ENCODE results near the gene DYSF.

The DYSF gene

DNA sequence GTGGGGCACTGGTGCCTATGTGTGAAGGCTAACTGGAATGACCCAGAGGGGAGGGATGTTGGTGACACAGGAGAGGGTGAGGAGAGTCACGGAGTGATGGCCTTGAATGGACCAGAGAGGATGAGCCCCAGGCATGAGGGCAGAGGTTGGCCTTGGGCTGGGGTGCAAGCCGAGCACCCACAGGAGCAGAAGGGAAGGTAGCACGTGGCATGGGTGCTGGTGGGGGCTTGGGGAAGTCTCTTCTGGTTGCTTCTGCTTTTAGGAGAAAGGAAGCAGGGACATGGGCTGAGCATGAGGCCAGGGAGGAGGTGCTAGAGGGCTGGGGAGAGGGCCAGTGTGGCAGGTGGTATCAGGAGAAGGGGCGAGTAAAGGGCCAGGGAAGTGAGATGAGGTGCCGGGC lies 183.8 kb downstream of the DYSF start:
- DNase-seq (ENCODE audit: low spot score), result no peak
- in situ Hi-C loops (cut with MboI; ENCODE audit: low pct_unique_long_range_greater_than_20kb, low sequenced_read_pairs, unreplicated experiment), result no loop called here
- TF ChIP-seq, protein P1, sequence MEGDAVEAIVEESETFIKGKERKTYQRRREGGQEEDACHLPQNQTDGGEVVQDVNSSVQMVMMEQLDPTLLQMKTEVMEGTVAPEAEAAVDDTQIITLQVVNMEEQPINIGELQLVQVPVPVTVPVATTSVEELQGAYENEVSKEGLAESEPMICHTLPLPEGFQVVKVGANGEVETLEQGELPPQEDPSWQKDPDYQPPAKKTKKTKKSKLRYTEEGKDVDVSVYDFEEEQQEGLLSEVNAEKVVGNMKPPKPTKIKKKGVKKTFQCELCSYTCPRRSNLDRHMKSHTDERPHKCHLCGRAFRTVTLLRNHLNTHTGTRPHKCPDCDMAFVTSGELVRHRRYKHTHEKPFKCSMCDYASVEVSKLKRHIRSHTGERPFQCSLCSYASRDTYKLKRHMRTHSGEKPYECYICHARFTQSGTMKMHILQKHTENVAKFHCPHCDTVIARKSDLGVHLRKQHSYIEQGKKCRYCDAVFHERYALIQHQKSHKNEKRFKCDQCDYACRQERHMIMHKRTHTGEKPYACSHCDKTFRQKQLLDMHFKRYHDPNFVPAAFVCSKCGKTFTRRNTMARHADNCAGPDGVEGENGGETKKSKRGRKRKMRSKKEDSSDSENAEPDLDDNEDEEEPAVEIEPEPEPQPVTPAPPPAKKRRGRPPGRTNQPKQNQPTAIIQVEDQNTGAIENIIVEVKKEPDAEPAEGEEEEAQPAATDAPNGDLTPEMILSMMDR (IDR thresholded peaks at IDR 0.05; ENCODE audit: extremely low read depth, insufficient read depth, missing control alignments), result no peak

DNA sequence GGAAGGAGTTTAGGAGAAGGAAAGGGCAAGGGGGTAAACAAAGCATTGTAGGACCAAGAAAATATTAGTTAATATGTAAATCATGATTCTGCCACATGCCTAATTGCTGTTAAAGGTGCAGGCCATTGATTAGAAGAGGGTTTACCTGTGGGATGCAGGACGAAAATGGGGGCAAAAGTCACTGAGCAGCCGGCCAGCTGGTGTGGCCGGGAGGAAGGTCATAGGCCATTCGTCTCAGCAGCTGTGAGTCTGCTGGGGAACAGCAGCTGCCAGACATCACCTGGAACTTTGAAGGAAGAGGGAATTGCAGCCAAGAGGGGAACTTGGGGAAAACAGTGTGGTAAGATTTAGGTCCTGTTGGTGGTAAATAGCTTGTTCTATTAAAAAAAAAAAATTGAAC lies 184.4 kb downstream of the DYSF start:
- in situ Hi-C loops (cut with MboI; ENCODE audit: low pct_unique_long_range_greater_than_20kb, low sequenced_read_pairs, unreplicated experiment), result no loop called here
- DNase-seq (ENCODE audit: low spot score), result no peak
- TF ChIP-seq, protein P1 (IDR thresholded peaks at IDR 0.05; ENCODE audit: extremely low read depth, insufficient read depth, missing control alignments), result no peak

DNA sequence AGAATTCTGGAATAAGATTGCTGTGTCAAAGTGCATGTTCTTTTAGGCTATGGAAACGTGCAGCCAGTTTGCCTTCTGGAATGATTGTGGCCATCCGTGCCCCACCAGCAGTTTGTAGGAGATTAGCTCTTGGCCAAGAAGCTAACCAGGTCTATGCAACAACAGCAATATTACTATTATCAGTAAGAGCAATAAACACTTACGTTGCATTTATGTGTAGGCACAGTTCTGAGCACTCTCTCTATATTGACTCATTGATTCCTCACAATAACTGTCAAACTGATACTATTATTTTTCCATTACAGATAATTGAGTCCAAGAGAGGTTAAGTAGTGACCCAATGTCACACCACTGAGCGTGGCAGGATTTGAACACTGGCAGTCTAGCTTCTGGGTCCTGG lies 186.4 kb downstream of the DYSF start:
- TF ChIP-seq, protein P1 (IDR thresholded peaks at IDR 0.05; ENCODE audit: extremely low read depth, insufficient read depth, missing control alignments), result no peak
- no peak for DNase-seq (ENCODE audit: low spot score)
- in situ Hi-C loops (cut with MboI; ENCODE audit: low pct_unique_long_range_greater_than_20kb, low sequenced_read_pairs, unreplicated experiment), result no loop called here

DNA sequence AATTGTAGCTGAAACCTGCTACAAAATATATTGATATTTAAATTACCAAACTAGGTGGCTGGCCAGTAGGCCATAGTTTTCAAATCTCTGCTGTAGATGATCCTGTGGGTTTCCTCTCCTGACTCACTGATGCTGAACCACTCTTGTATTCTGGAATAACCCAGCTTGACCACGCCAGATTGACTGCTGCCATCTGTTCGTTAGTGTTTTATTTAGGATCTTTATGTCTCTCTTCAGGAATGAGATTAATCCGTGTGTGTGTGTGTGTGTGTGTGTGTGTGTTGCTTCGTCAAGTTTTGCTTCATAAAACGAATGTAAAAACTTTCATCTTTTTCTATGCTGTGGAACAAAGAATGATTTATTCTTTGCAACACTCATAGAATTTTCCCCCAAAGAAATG lies 187.1 kb downstream of the DYSF start:
- in situ Hi-C loops (cut with MboI; ENCODE audit: low pct_unique_long_range_greater_than_20kb, low sequenced_read_pairs, unreplicated experiment), result no loop called here
- no peak for DNase-seq (ENCODE audit: low spot score)
- TF ChIP-seq, protein P1 (IDR thresholded peaks at IDR 0.05; ENCODE audit: extremely low read depth, insufficient read depth, missing control alignments), result no peak

DNA sequence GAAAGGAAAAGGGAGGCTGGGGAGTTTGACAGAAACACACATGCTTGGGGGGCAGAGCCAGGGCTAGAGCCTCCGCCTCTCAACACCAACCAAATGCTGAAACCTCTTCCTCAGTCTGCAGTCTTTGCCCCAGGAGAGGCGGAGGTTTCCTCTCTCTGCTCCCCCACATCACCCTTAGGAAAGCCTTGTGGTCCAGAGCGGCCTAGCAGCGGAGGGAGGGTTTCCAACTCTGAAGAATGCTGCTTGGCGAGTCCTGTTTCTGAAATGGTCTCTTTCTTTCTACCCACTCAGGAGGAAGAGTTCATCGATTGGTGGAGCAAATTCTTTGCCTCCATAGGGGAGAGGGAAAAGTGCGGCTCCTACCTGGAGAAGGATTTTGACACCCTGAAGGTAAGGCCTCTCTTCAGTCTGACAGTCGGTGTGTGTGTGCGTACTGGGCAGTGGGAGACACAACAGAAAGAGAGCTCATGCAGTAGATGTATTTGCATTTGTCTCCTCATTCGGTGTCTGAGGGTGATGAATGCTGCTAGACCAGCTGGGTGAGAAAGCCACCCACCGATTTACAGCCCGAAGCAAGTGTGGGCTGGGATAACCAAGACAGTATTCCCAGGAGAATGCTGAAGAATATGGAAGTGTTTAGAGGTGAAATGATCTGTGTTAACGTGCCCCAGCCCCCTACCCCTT lies 190.5 kb downstream of the DYSF start:
- in situ Hi-C loops (cut with MboI; ENCODE audit: low pct_unique_long_range_greater_than_20kb, low sequenced_read_pairs, unreplicated experiment), result no loop called here
- no peak for DNase-seq (ENCODE audit: low spot score)
- TF ChIP-seq, protein P1 (IDR thresholded peaks at IDR 0.05; ENCODE audit: extremely low read depth, insufficient read depth, missing control alignments), result no peak

DNA sequence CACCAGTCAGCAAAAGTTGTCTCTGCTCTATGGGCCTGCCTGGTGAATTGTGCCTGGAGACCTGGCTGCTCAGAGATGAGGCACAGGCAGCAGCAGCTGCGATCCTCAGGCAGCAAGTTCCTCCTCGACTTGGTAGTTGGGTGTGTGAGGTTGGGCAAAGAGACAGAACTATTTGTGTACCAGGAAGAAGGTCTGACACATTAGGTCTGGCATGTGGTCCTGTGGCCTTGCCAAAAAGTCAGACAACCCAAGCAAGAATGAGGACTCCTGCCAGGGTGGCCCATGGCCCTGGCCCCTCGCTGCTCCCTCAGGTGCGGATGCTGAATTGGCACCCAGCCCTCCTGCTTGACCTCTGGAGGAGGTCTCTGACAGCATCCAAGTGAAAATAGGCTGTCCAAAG lies 192.7 kb downstream of the DYSF start:
- no peak for DNase-seq (ENCODE audit: low spot score)
- TF ChIP-seq, protein P1 (IDR thresholded peaks at IDR 0.05; ENCODE audit: extremely low read depth, insufficient read depth, missing control alignments), result no peak
- in situ Hi-C loops (cut with MboI; ENCODE audit: low pct_unique_long_range_greater_than_20kb, low sequenced_read_pairs, unreplicated experiment), result no loop called here

Measured in GM13977 (cell line).